Endodermal cell (in vitro differentiated cells): Measurements from ENCODE around the gene FARP1. TPM values are rescaled to one million over a fixed set of nuclear protein-coding genes. Genes with fewer than 3 reads are reported as not detected.

Source experiments
- DNase-seq: peaks from one replicate; pipeline ENCODE4 v3.0.0-alpha.2; 2017
- H3K27ac ChIP-seq: 2 replicates; pipeline ENCODE4 v1.5.1; 2013; ENCODE audit warnings: mild to moderate bottlenecking, low read depth, low read length, moderate library complexity
- H3K27me3 ChIP-seq: 2 replicates; pipeline ENCODE4 v1.6.1; 2013; ENCODE audit warnings: mild to moderate bottlenecking, low read length, moderate library complexity; ENCODE audit not compliant: insufficient read depth, control insufficient read depth, poor library complexity, severe bottlenecking
- H3K36me3 ChIP-seq: 2 replicates; pipeline ENCODE4 v1.7.0; 2013; ENCODE audit warnings: mild to moderate bottlenecking, low read length, moderate library complexity; ENCODE audit not compliant: control insufficient read depth, insufficient read depth
- H3K4me1 ChIP-seq: one replicate; pipeline ENCODE4 v1.7.0; 2013; ENCODE audit warnings: low read length; ENCODE audit not compliant: control insufficient read depth, insufficient read depth
- H3K4me3 ChIP-seq: 2 replicates; pipeline ENCODE4 v1.5.1; 2013; ENCODE audit warnings: mild to moderate bottlenecking, low read length, moderate library complexity
- H3K9ac ChIP-seq: 2 replicates; pipeline ENCODE4 v1.6.1; 2013; ENCODE audit warnings: mild to moderate bottlenecking, low read length, moderate library complexity; ENCODE audit not compliant: poor library complexity, severe bottlenecking; ENCODE audit errors: extremely low read depth
- H3K9me3 ChIP-seq: 2 replicates; pipeline ENCODE4 v1.6.1; 2013; ENCODE audit warnings: mild to moderate bottlenecking, low read length, moderate library complexity; ENCODE audit not compliant: control insufficient read depth
- H3K27ac Mint-ChIP-seq: 2 replicates; pipeline ENCODE4 v1.8.0; 2020; ENCODE audit warnings: mixed read lengths
- H3K27me3 Mint-ChIP-seq: 2 replicates; pipeline ENCODE4 v1.8.0; 2021; ENCODE audit warnings: mild to moderate bottlenecking, mixed read lengths; ENCODE audit not compliant: insufficient read depth
- H3K36me3 Mint-ChIP-seq: 2 replicates; pipeline ENCODE4 v1.8.0; 2020; ENCODE audit warnings: low read depth, mixed read lengths
- H3K4me1 Mint-ChIP-seq: 2 replicates; pipeline ENCODE4 v1.8.0; 2020; ENCODE audit warnings: mixed read lengths
- H3K4me3 Mint-ChIP-seq: 2 replicates; pipeline ENCODE4 v1.8.0; 2020; ENCODE audit warnings: mild to moderate bottlenecking, moderate library complexity, mixed read lengths
- H3K9me3 Mint-ChIP-seq: 2 replicates; pipeline ENCODE4 v1.8.0; 2020; ENCODE audit warnings: mild to moderate bottlenecking, mixed read lengths
- CTCF ChIP-seq: fragments of 200-600 bp; sonication (generic); conservative IDR thresholded peaks from 2 replicates; pipeline ENCODE4 v1.5.0; 2021; ENCODE audit warnings: antibody characterized with exemption, mild to moderate bottlenecking
- WGBS, 2 experiments: methylation state at CpG; one replicate each; pipeline versions ENCODE4 v1.1.5 to v1.1.7; 2013; ENCODE audit warnings: missing lambda C conversion rate in 2 of 2, mixed read lengths in 1 of 2; ENCODE audit not compliant: insufficient coverage in 1 of 2, insufficient read length in 1 of 2; 5-methylcytosine and 5-hydroxymethylcytosine counted together
- total RNA-seq, 2 donors: library from RNA; stranded (reverse); fragmentation: NEBNext Ultra II Directional in 1 of 2; extraction: Animal tissue kit (Norgen Biotek cat#: 25700) in 1 of 2; gene quantifications; 2 replicates in 1 of 2; 3 replicates in 1 of 2; pipeline ENCODE4 v1.2.1, GENCODE V29; 2021

Gene FARP1
- total RNA-seq, 2 donors from 2014 or later = 237 to 319 TPM

- Histone ChIP-seq H3K27ac (no peak overlapping the region), H3K9me3 (no peaks in the 10 kb centered on the region), H3K27me3 (no peaks in the 10 kb centered on the region), H3K9ac (no peak overlapping the region), H3K36me3 (peaks cover 41% of the 10 kb centered on the region), H3K4me3 (no peak overlapping the region), H3K4me1 (peaks cover 6% of the 10 kb centered on the region)
- no peaks in the 10 kb centered on the region for H3K9me3 Mint-ChIP-seq
- DNase-seq = no peak
- peaks cover 34% of the 10 kb centered on the region for H3K36me3 Mint-ChIP-seq
- no peak overlapping the region for H3K4me3 Mint-ChIP-seq
- TF ChIP-seq CTCF = peak; percentile 54
- H3K27me3 Mint-ChIP-seq = no peaks in the 10 kb centered on the region
- peak overlapping the region; percentile 27 for H3K27ac Mint-ChIP-seq
- 97 to 100% methylated on average over 2 to 3 of the region's 4 CpGs for WGBS, 2 experiments
- peaks cover 17% of the 10 kb centered on the region for H3K4me1 Mint-ChIP-seq
Measured at GRCh38 chr13:98189841-98190505, 47.1 kb downstream of the FARP1 start.

- peaks cover 47% of the 10 kb centered on the region for H3K36me3 ChIP-seq
- peaks cover 18% of the 10 kb centered on the region for H3K4me1 Mint-ChIP-seq
- H3K36me3 Mint-ChIP-seq = peaks cover 33% of the 10 kb centered on the region
- no peaks in the 10 kb centered on the region for H3K9me3 Mint-ChIP-seq
- H3K27ac Mint-ChIP-seq = no peak overlapping the region
- H3K27me3 Mint-ChIP-seq = no peaks in the 10 kb centered on the region
- no peaks in the 10 kb centered on the region for H3K27me3 ChIP-seq
- no peak overlapping the region for H3K4me3 Mint-ChIP-seq
- no peak for DNase-seq
- H3K9me3 ChIP-seq = no peaks in the 10 kb centered on the region
- peaks cover 6% of the 10 kb centered on the region for H3K4me1 ChIP-seq
- no peak overlapping the region for H3K27ac ChIP-seq
- H3K9ac ChIP-seq = no peak overlapping the region
- TF ChIP-seq CTCF = no peak
- no peak overlapping the region for H3K4me3 ChIP-seq
- WGBS, 2 experiments = 96 to 97% methylated on average over 10 to 11 of the region's 11 CpGs
Measured at GRCh38 chr13:98190889-98191444, 48.1 kb downstream of the FARP1 start.

GRCh38 chr13:98192008-98192407 lies 49.1 kb downstream of the FARP1 start:
- no peak overlapping the region for H3K27ac Mint-ChIP-seq
- peaks cover 18% of the 10 kb centered on the region for H3K4me1 Mint-ChIP-seq
- DNase-seq = no peak
- H3K36me3 Mint-ChIP-seq = peaks cover 32% of the 10 kb centered on the region
- H3K9me3 Mint-ChIP-seq = no peaks in the 10 kb centered on the region
- H3K9ac ChIP-seq = no peak overlapping the region
- no peak overlapping the region for H3K4me3 ChIP-seq
- H3K27me3 Mint-ChIP-seq = no peaks in the 10 kb centered on the region
- H3K4me3 Mint-ChIP-seq = no peak overlapping the region
- no peaks in the 10 kb centered on the region for H3K9me3 ChIP-seq
- peaks cover 6% of the 10 kb centered on the region for H3K4me1 ChIP-seq
- TF ChIP-seq CTCF = no peak
- no peak overlapping the region for H3K27ac ChIP-seq
- whole genome bisulfite sequencing, 2 experiments = 40 to 70% methylated on average over 1 to 2 of the region's 2 CpGs
- peaks cover 52% of the 10 kb centered on the region for H3K36me3 ChIP-seq
- no peaks in the 10 kb centered on the region for H3K27me3 ChIP-seq
